OCI-LY1 (cell line): ENCODE results near the gene LYL1.

Experiments used
- H2AFZ ChIP-seq: fragments of 200-600 bp; sonication (generic), shearing (Covaris generic); 2 replicates; pipeline ENCODE4 v1.6.0; 2014; ENCODE audit warnings: antibody characterized with exemption, mild to moderate bottlenecking, low read length
- H3F3A ChIP-seq: fragments of 200-600 bp; sonication (generic), shearing (Covaris generic); 2 replicates; pipeline ENCODE4 v1.6.0; 2014; ENCODE audit warnings: mild to moderate bottlenecking, antibody characterized with exemption, low read length, moderate library complexity; ENCODE audit not compliant: insufficient read depth
- H3K27ac ChIP-seq: fragments of 200-600 bp; sonication (generic); 2 replicates; pipeline ENCODE4 v1.5.1; 2014; ENCODE audit warnings: low read length, mixed run types, mild to moderate bottlenecking, low read depth; ENCODE audit not compliant: poor library complexity, severe bottlenecking
- H3K27me3 ChIP-seq: fragments of 200-600 bp; sonication (generic); 2 replicates; pipeline ENCODE4 v1.6.0; 2014; ENCODE audit warnings: antibody characterized with exemption, mild to moderate bottlenecking, low read length, moderate library complexity; ENCODE audit not compliant: insufficient read depth
- H3K36me3 ChIP-seq: fragments of 200-600 bp; sonication (generic); 2 replicates; pipeline ENCODE4 v1.6.1; 2014; ENCODE audit warnings: mild to moderate bottlenecking, antibody characterized with exemption, low read length, moderate library complexity, mixed read lengths; ENCODE audit not compliant: insufficient read depth
- H3K4me1 ChIP-seq: fragments of 200-600 bp; sonication (generic); 2 replicates; pipeline ENCODE4 v1.5.1; 2014; ENCODE audit warnings: mild to moderate bottlenecking, low read length, moderate library complexity; ENCODE audit not compliant: insufficient read depth, severe bottlenecking
- H3K4me2 ChIP-seq: fragments of 200-600 bp; sonication (generic), shearing (Covaris generic); 2 replicates; pipeline ENCODE4 v1.6.1; 2014; ENCODE audit warnings: low read length
- H3K4me3 ChIP-seq: fragments of 200-600 bp; sonication (generic); 2 replicates; pipeline ENCODE4 v1.5.1; 2014; ENCODE audit warnings: low read length, low read depth, mild to moderate bottlenecking, mixed read lengths; ENCODE audit not compliant: poor library complexity, severe bottlenecking
- H3K79me2 ChIP-seq: fragments of 200-600 bp; shearing (Covaris generic); 2 replicates; pipeline ENCODE4 v1.6.1; 2016; ENCODE audit warnings: mixed run types, low read length, mixed read lengths; ENCODE audit not compliant: insufficient read depth
- H3K9ac ChIP-seq: fragments of 200-600 bp; sonication (generic), shearing (Covaris generic); 2 replicates; pipeline ENCODE4 v1.6.1; 2014; ENCODE audit warnings: mild to moderate bottlenecking, low read length, mixed read lengths
- H3K9me2 ChIP-seq: fragments of 200-600 bp; sonication (generic), shearing (Covaris generic); 2 replicates; pipeline ENCODE4 v1.6.1; 2014; ENCODE audit warnings: low read depth, mild to moderate bottlenecking, low read length, mixed read lengths
- H3K9me3 ChIP-seq: fragments of 200-600 bp; shearing (Covaris generic); 2 replicates; pipeline ENCODE4 v1.6.1; 2014; ENCODE audit warnings: low read length, mixed read lengths
- H4K20me1 ChIP-seq: fragments of 200-600 bp; sonication (generic), shearing (Covaris generic); 2 replicates; pipeline ENCODE4 v1.6.0; 2016; ENCODE audit warnings: mild to moderate bottlenecking, low read length; ENCODE audit not compliant: insufficient read depth
- EZH2 ChIP-seq: fragments of 200-600 bp; sonication (generic), shearing (Covaris generic); IDR thresholded peaks from 2 replicates; pipeline ENCODE4 v1.8.0; 2017; ENCODE audit warnings: borderline replicate concordance, mixed run types, mild to moderate bottlenecking, antibody characterized with exemption, low read length, moderate library complexity, mixed read lengths
- TF ChIP-seq, protein P1 (sequence below): fragments of 200-600 bp; sonication (generic), shearing (Covaris generic); IDR thresholded peaks from 2 replicates; pipeline ENCODE4 v1.5.1; 2017; ENCODE audit warnings: mild to moderate bottlenecking, antibody characterized with exemption, low read length, moderate library complexity, mixed read lengths

The LYL1 gene

GRCh38 chr19:13087295-13087694 lies 15.4 kb downstream of the LYL1 start:
- Histone ChIP-seq H4K20me1 (no peaks in the 10 kb centered on the region), H3K36me3 (no peaks in the 10 kb centered on the region), H3K79me2 (no peaks in the 10 kb centered on the region), H3K27me3 (peaks cover 29% of the 10 kb centered on the region), H3K4me2 (no peak overlapping the region), H3K9ac (no peak overlapping the region), H3K9me2 (no peaks in the 10 kb centered on the region), H2AFZ (no peak overlapping the region), H3K27ac (no peak overlapping the region), H3K4me3 (no peak overlapping the region), H3K9me3 (no peaks in the 10 kb centered on the region), H3K4me1 (no peaks in the 10 kb centered on the region), H3F3A (no peaks in the 10 kb centered on the region)
- TF ChIP-seq, protein P1, sequence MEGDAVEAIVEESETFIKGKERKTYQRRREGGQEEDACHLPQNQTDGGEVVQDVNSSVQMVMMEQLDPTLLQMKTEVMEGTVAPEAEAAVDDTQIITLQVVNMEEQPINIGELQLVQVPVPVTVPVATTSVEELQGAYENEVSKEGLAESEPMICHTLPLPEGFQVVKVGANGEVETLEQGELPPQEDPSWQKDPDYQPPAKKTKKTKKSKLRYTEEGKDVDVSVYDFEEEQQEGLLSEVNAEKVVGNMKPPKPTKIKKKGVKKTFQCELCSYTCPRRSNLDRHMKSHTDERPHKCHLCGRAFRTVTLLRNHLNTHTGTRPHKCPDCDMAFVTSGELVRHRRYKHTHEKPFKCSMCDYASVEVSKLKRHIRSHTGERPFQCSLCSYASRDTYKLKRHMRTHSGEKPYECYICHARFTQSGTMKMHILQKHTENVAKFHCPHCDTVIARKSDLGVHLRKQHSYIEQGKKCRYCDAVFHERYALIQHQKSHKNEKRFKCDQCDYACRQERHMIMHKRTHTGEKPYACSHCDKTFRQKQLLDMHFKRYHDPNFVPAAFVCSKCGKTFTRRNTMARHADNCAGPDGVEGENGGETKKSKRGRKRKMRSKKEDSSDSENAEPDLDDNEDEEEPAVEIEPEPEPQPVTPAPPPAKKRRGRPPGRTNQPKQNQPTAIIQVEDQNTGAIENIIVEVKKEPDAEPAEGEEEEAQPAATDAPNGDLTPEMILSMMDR, result no peak
- no peak for TF ChIP-seq EZH2

DNA sequence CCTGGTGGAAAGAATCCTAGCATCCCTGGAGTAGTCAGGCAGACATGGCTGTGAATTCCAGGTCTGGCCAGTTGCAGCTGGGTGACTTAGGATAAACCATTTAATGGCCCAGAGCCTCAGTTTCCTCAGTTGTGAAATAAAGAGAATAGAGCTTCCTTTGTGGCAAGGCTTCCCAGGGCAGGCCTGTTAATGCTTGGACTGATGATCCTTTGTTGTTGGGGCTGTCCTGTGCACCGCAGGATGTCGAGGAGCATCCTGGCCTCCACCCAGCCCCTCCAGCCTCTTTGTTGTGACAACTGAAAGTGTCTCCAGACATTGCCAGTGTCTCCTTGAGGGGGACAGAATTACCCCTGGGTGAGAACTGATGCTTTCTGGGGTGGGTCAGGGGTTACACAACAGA lies 16.3 kb downstream of the LYL1 start:
- no peak for TF ChIP-seq EZH2
- TF ChIP-seq, protein P1, result no peak
- no peaks in the 10 kb centered on the region for H3K36me3 ChIP-seq
- peaks cover 24% of the 10 kb centered on the region; the same call in 1 of the 2 replicates for H3K27me3 ChIP-seq
- H3K9ac ChIP-seq, result no peak overlapping the region
- no peak overlapping the region for H3K27ac ChIP-seq
- H3K4me2 ChIP-seq, result no peak overlapping the region
- H4K20me1 ChIP-seq, result no peaks in the 10 kb centered on the region
- H3K79me2 ChIP-seq, result no peaks in the 10 kb centered on the region
- no peak overlapping the region for H3K4me3 ChIP-seq
- no peaks in the 10 kb centered on the region for H3K4me1 ChIP-seq
- no peaks in the 10 kb centered on the region for H3K9me2 ChIP-seq
- no peaks in the 10 kb centered on the region for H3K9me3 ChIP-seq
- H3F3A ChIP-seq, result no peaks in the 10 kb centered on the region
- H2AFZ ChIP-seq, result no peak overlapping the region

GRCh38 chr19:13085666-13086065 lies 17.0 kb downstream of the LYL1 start:
- no peaks in the 10 kb centered on the region for H3K9me2 ChIP-seq
- H3K9me3 ChIP-seq, result no peaks in the 10 kb centered on the region
- H3K4me1 ChIP-seq, result no peaks in the 10 kb centered on the region
- H3K4me3 ChIP-seq, result no peak overlapping the region
- H3K36me3 ChIP-seq, result no peaks in the 10 kb centered on the region
- no peaks in the 10 kb centered on the region for H4K20me1 ChIP-seq
- H3K27ac ChIP-seq, result no peak overlapping the region
- H3K4me2 ChIP-seq, result no peak overlapping the region
- TF ChIP-seq, protein P1, result no peak
- TF ChIP-seq EZH2, result no peak
- H3K27me3 ChIP-seq, result peaks cover 24% of the 10 kb centered on the region; the same call in 1 of the 2 replicates
- H3K9ac ChIP-seq, result no peak overlapping the region
- H2AFZ ChIP-seq, result no peak overlapping the region
- H3K79me2 ChIP-seq, result no peaks in the 10 kb centered on the region
- no peaks in the 10 kb centered on the region for H3F3A ChIP-seq
